Measurements from ENCODE around the gene HNRNPCL1.
"Not testable (repeated sequence)": the region's sequence is repeated elsewhere in the genome, so short reads cannot be mapped to it uniquely, and the experiment has no call there.

Gene HNRNPCL1

DNA sequence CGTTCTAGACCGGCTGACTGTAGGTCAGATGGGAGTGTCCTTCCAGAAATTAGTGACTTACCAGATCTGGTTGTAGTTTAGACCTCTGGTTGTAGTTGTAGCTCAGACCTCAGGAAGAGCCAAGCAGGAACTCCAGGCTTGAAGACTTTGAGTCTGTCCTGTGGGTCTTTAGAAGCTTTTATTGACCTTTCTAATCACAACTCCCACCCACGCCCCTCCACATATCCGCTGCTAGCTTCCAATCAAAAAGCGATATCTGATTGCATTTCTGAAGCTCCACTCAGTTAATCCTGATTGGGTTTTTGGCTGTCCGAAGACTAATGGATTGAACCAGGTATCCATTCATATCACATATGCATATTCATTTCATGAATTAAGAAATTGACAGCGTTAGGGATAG is at the start of gene HNRNPCL1:
TSS of gene HNRNPCL1 (minus strand) at position 101 of the 400 bp plus-strand sequence. CDS start 431 bp downstream, outside the sequence.
- DNase-seq (ENCODE audit: low spot score), result not testable (repeated sequence)

DNA sequence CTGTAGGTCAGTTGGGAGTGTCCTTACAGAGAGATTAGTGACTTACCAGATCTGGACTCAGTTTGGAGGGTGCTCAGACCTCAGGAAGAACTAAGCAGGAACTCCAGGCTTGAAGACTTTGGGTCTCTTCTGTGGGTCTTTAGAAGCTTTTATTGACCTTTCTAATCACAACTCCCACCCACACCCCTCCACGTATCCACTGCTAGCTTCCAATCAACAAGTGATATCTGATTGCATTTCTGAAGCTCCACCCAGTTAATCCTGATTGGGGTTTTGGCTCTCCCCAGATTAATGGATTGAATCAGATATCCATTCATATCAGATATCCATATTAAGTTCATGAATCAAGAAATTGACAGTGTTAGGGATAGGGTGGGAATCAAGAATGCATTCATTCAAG is 49.6 kb upstream of the HNRNPCL1 start, which contains the start of gene PRAMEF10:
TSS of gene PRAMEF10 (minus strand) at position 101 of the 400 bp plus-strand sequence. CDS start 2,423 bp downstream, outside the sequence.
- not testable (repeated sequence) for DNase-seq (ENCODE audit: low spot score)

DNA sequence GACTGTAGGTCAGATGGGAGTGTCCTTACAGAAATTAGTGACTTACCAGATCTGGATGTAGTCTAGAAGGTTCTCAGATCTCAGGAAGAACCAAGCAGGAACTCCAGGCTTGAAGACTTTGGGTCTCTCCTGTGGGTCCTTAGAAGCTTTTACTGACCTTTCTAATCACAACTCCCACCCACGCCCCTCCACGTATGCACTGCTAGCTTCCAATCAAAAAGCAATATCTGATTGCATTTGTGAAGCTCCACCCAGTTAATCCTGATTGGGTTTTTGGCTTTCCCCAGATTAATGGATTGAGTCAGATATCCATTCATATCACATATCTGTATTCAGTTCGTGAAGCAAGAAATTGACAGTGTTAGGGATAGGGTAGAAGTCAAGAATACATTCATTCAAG is 37.6 kb upstream of the HNRNPCL1 start, which contains the start of gene PRAMEF4:
TSS of gene PRAMEF4 (minus strand) at position 101 of the 400 bp plus-strand sequence. CDS start 2,807 bp downstream, outside the sequence.
- DNase-seq (ENCODE audit: low spot score), result not testable (repeated sequence)

DNA sequence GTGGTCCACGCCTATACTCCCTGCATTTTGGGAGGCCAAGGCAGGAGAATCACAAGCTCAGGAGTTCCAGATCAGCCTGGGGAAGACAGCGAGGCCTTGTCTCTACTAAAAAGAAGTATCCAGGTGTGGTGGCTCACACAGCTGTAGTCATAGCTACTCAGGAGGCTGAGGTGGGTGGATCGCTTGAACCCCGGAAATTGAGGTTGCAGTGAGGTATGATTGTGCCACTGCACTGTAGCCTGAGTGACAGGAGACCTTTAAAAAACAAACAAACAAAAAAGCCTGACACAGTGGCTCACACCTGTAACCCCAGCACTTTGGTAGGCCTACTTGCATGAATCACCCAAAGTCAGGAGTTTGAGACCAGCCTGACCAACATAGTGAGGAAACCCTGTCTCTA is 29.9 kb upstream of the HNRNPCL1 start:
- DNase-seq (ENCODE audit: low spot score), result not testable (repeated sequence)

DNA sequence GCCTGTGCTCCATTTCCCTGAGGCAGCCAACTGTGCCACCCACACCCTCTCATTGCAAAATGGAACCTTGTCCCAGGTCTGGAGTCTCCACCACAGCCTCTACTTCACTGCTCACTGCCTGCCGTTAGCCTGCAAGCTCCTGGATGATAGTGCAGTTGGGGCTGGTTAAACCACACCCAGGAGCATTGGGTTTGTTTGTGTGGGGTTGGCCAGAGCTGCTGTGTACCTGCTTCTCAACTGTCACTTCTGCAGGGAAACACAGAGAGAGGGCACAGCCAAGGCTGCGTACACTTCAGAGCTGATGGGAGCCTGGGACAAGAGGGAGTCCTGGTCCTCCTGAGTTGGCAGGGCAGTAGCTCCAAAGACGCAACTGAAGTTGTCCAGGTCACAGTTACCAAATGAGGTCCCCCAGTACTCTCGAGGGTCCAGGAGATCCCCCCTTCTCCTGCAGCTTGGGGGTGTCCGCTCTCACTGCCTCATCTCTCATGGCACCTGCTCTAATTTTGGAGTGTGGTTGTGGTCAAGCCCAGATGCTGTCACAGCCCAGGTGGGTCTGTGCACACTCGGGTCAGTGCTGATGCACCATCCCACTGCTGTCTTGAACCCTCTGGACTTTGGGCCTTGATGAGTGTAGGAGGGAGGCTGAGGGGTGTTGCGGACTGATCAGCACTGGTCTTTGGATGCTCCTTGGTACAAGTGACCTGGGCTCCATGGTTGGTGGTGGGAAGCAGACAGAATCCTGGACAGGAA is 14.8 kb upstream of the HNRNPCL1 start:
- DNase-seq (ENCODE audit: low spot score), result not testable (repeated sequence)

DNA sequence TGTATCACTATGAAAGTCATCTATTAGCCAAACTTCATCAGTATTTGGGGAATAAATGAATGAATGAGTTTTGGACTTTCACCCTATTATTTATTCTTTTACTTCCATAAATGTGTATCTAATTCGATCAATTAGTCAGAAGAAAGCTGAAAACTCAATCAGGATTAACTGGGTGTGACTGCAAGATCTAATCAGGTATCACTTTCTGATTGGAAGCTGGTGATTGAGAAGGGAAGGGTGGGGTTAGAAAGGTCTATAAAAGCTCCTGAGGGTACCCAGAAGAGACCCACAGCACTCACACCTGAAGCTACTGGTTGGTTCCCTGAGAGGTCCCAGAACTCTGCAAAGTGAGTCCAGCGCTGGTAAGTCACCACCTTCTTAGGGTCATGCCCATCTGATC is 8.3 kb upstream of the HNRNPCL1 start, which contains the start of gene PRAMEF2:
TSS of gene PRAMEF2 (plus strand) at position 301 of the 400 bp plus-strand sequence. CDS start 1,924 bp downstream, outside the sequence.
- DNase-seq (ENCODE audit: low spot score), result not testable (repeated sequence)

DNA sequence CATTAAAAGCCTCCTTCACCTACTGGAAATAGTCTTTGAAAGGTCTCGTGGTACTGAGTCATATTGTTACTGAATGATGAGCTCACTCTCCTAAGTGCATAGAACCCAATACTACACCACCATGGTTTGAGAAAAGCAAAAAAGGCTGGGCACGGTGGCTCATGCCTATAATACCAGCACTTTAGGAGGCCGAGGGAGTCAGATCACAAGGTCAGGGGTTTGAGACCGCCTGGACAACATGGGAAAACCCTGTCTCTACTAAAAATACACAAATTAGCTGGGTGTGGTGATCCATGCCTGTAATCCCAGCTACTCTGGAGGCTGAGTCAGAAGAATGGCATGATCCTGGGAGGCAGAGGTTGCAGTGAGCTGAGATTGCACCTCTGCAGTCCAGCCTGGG is 3.3 kb upstream of the HNRNPCL1 start:
- peak; percentile 81 for DNase-seq (ENCODE audit: low spot score)

DNA sequence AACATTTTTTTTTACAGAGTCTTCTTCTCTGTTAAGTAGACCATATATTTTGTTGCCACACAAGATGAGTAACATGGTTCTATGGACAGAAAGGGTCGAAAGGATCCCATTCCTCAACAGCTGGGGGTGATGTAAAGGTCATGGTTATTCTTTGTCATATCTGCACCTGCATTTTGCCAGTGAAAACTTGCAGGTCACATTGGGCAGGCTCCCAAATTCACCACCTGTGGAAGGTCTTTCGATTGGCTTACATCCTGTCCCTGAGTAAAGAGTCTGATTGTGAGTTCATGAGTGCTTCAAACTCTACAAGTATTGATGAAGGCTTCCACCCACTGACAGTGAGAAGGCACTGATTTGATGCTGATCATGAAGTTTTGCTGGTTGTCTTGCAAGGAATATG is 15.3 kb downstream of the HNRNPCL1 start:
- not testable (repeated sequence) for DNase-seq (ENCODE audit: low spot score)

DNA sequence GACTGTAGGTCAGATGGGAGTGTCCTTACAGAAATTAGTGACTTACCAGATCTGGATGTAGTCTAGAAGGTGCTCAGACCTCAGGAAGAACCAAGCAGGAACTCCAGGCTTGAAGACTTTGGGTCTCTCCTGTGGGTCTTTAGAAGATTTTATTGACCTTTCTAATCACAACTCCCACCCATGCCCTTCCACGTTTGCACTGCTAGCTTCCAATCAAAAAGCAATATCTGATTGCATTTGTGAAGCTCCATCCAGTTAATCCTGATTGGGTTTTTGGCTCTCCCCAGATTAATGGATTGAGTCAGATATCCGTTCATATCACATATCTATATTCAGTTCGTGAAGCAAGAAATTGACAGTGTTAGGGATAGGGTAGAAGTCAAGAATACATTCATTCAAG is 17.2 kb downstream of the HNRNPCL1 start, which contains the start of gene PRAMEF11:
TSS of gene PRAMEF11 (minus strand) at position 101 of the 400 bp plus-strand sequence. CDS start 2,621 bp downstream, outside the sequence.
- DNase-seq (ENCODE audit: low spot score), result not testable (repeated sequence)

DNA sequence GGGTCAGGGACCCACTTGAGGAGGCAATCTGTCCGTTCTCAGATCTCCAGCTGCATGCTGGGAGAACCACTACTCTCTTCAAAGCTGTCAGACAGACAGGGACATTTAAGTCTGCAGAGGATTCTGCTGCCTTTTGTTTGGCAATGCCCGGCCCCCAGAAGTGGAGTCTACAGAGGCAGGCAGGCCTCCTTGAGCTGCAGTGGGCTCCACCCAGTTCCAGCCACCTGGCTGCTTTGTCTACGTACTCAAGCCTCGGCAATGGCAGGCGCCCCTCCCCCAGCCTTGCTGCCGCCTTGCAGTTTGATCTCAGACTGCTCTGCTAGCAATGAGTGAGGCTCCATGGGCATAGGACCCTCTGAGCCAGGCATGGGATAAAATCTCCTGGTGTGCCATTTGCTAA is 29.5 kb downstream of the HNRNPCL1 start:
- DNase-seq (ENCODE audit: low spot score), result not testable (repeated sequence)

DNA sequence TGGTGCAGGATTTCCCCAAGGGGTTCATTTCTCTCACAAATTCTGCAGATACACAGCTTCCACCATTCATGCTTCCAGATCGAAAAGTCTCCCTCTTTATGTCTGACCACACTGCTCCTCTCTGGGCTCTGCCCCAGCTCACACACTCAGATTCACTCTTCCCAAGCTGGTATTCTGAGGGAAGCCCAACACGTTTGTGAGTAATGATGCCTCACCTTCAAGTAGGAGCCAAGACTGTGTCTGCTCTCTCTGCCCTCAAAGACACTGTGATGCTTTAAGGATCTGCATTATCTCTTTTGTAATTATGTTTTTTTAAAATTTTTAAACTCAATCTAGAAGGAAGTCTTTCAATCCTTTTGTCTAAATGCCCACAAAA is 37.1 kb downstream of the HNRNPCL1 start:
- peak; percentile 19 for DNase-seq (ENCODE audit: low spot score)

DNA sequence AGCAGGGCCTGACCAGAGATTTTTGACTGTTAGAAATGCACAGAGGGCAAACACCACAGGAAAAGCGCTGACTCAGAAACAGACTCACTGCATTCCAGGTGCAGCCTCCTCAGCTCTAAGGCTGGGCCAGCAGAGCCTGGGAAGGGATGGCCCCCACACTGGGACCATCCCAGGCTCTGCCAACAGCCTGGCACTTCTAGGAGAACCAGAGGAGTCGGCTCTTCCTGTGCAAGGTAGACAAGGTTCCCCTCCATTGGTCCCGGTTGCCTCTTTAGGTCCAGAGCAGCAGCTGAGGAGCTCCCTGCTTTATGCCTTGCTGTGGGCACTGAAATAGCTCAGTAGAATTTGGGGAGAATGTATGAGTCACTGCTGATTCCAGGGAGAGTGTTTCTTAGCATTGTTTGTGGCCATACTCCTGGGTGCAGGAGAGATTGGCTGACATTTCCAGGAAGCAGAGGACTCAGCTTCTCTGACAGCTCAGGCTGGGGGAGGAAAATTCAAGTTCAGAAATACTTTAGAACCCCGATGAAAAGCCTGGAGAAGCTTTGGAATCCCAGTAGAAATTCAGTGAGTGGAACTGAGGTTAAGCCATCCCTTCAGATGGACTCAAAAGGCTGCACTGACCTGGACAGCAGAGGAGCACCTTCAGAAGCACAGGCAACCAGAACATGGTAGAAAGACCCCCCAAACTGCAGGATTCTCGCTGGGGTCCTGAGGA is 37.7 kb downstream of the HNRNPCL1 start:
- DNase-seq (ENCODE audit: low spot score), result peak; percentile 62

DNA sequence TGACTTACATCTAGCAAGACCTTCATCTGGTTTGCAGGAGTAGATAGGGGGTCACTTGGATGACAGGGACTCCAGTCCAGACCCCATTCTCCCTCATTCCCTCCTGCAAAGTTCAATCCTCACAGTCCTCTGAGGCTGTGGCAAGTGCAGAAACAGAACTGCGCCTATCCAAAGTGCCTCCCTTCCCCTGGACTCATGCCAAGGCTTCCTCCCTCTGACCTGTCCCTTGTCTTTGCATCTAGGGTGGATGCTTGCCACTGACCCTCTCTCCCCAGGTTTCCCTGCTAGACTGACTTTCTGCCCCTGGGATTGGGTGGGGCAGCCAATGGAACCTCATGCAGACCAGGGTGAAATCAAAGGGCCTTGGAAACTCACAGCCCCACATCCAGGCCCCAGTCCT is 38.6 kb downstream of the HNRNPCL1 start:
- DNase-seq (ENCODE audit: low spot score), result no peak

DNA sequence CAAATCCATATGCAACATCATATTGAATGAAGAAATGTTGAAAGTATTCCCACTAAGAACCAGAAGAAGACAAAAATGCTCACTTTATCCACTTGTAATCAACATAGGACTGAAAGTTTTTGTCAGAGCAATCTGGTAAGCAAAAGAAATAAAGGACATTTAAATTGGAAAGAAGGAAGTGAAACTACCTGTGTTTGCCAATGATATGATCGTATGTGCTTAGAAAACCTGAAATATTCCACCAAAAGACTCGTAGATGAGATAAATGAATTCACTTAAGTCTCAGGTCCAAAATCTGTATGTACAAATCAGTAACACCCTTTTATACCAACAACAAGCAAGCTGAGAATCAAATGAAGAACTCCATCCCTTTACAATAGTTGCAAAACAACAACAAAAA is 48.8 kb downstream of the HNRNPCL1 start:
- DNase-seq (ENCODE audit: low spot score), result no peak

DNA sequence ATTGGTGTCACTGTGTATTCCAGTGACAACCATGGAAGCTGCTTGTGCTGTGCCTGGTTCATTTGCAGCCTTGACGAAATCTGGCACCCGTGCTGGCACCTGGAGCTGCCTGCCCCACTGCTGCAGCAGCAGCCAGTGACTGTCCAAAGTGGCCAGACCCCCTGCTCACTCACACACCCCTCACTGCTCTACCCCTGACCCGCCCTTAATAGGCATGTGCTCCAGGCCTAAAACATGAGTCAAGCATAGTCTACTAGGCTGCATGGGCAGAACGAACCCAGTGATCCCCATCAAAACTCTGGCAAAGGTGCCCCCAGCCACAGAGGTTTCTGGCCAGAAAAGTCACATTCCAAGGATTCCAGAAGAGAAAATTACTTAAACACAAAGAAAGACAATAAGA is 49.6 kb downstream of the HNRNPCL1 start:
- DNase-seq (ENCODE audit: low spot score), result peak; percentile 31
